IPS-20b (cell line): ENCODE results near the gene RINL.
A peak's percentile ranks its signal among the peaks of the same experiment; 100 is the strongest.

ENCODE experiments used
- H3K27ac ChIP-seq: one replicate; pipeline ENCODE4 v1.5.1; 2013; ENCODE audit warnings: low read length
- H3K27me3 ChIP-seq: 2 replicates; pipeline ENCODE4 v1.6.1; 2013; ENCODE audit warnings: mild to moderate bottlenecking, low read length, inconsistent platforms; ENCODE audit not compliant: insufficient read depth
- H3K36me3 ChIP-seq: 2 replicates; pipeline ENCODE4 v1.6.1; 2013; ENCODE audit warnings: low read depth, mild to moderate bottlenecking, inconsistent platforms, low read length, moderate library complexity; ENCODE audit not compliant: insufficient read depth
- H3K4me1 ChIP-seq: 2 replicates; pipeline ENCODE4 v1.6.1; 2013; ENCODE audit warnings: mild to moderate bottlenecking, control low read depth, inconsistent platforms, low read length, moderate library complexity; ENCODE audit not compliant: insufficient read depth
- H3K4me3 ChIP-seq: 2 replicates; pipeline ENCODE4 v1.5.1; 2013; ENCODE audit warnings: mild to moderate bottlenecking, low read length, inconsistent platforms
- H3K9ac ChIP-seq: 2 replicates; pipeline ENCODE4 v1.6.1; 2013; ENCODE audit warnings: low read depth, mild to moderate bottlenecking, inconsistent platforms, low read length, moderate library complexity
- H3K9me3 ChIP-seq: 2 replicates; pipeline ENCODE4 v1.6.1; 2013; ENCODE audit warnings: mild to moderate bottlenecking, low read depth, low read length, inconsistent platforms; ENCODE audit not compliant: insufficient read depth

RINL gene

GRCh38 chr19:38901683-38902082 lies 23.6 kb upstream of the RINL start:
- Histone ChIP-seq H3K36me3 (peaks cover 16% of the 10 kb centered on the region; the same call in 1 of the 2 replicates), H3K27ac (no peak overlapping the region), H3K9ac (no peak overlapping the region), H3K27me3 (peaks cover 14% of the 10 kb centered on the region), H3K4me1 (peaks cover 6% of the 10 kb centered on the region; the same call in 1 of the 2 replicates), H3K4me3 (no peak overlapping the region), H3K9me3 (no peaks in the 10 kb centered on the region)

- Histone ChIP-seq H3K4me3 (peak overlapping the region; percentile 73), H3K9ac (peak overlapping the region; percentile 79; the same call in 1 of the 2 replicates), H3K27me3 (peaks cover 14% of the 10 kb centered on the region), H3K36me3 (peaks cover 14% of the 10 kb centered on the region; the same call in 1 of the 2 replicates), H3K4me1 (peaks cover 6% of the 10 kb centered on the region; the same call in 1 of the 2 replicates), H3K27ac (no peak overlapping the region), H3K9me3 (no peaks in the 10 kb centered on the region)
Observed at GRCh38 chr19:38900743-38901190, 22.7 kb upstream of the RINL start.

- H3K4me3 ChIP-seq = peak overlapping the region; percentile 73
- H3K9me3 ChIP-seq = no peaks in the 10 kb centered on the region
- peak overlapping the region; percentile 79 for H3K9ac ChIP-seq
- no peak overlapping the region for H3K27ac ChIP-seq
- H3K27me3 ChIP-seq = peaks cover 14% of the 10 kb centered on the region
- peaks cover 6% of the 10 kb centered on the region; the same call in 1 of the 2 replicates for H3K4me1 ChIP-seq
- peaks cover 9% of the 10 kb centered on the region; the same call in 1 of the 2 replicates for H3K36me3 ChIP-seq
Observed at GRCh38 chr19:38900202-38900629, 22.1 kb upstream of the RINL start.

GRCh38 chr19:38899447-38900201 lies 21.5 kb upstream of the RINL start, which contains the start of the genes NFKBIB and SIRT2:
NFKBIB (plus strand) TSS chr19:38899969; CDS start chr19:38900033, 64 bp downstream.
SIRT2 (minus strand) TSS chr19:38899618; CDS start chr19:38899521, 97 bp downstream.
- H3K9ac ChIP-seq = peak within 1 kb of the TSS; percentile 79
- no peak within 1 kb of the TSS for H3K27ac ChIP-seq
- H3K4me3 ChIP-seq = peak within 1 kb of the TSS; percentile 73
- H3K36me3 ChIP-seq = peaks cover 4% of the 10 kb centered on the region; the same call in 1 of the 2 replicates
- H3K4me1 ChIP-seq = peaks cover 6% of the 10 kb centered on the region; the same call in 1 of the 2 replicates
- H3K9me3 ChIP-seq = no peaks in the 10 kb centered on the region
- peaks cover 14% of the 10 kb centered on the region for H3K27me3 ChIP-seq

- H3K9me3 ChIP-seq = no peaks in the 10 kb centered on the region
- peaks cover 14% of the 10 kb centered on the region for H3K27me3 ChIP-seq
- peak overlapping the region; percentile 20; the same call in 1 of the 2 replicates for H3K9ac ChIP-seq
- H3K4me3 ChIP-seq = peak overlapping the region; percentile 73
- H3K4me1 ChIP-seq = peaks cover 6% of the 10 kb centered on the region; the same call in 1 of the 2 replicates
- no peaks in the 10 kb centered on the region for H3K36me3 ChIP-seq
- no peak overlapping the region for H3K27ac ChIP-seq
Observed at GRCh38 chr19:38898788-38899446, 20.8 kb upstream of the RINL start.

GRCh38 chr19:38894968-38895367 lies 16.9 kb upstream of the RINL start:
- Histone ChIP-seq H3K9ac (no peak overlapping the region), H3K27ac (no peak overlapping the region)

GRCh38 chr19:38893341-38893771 lies 15.3 kb upstream of the RINL start:
- Histone ChIP-seq H3K9ac (no peak overlapping the region), H3K4me3 (no peak overlapping the region), H3K36me3 (no peaks in the 10 kb centered on the region), H3K9me3 (no peaks in the 10 kb centered on the region), H3K27ac (no peak overlapping the region), H3K4me1 (no peaks in the 10 kb centered on the region), H3K27me3 (peaks cover 6% of the 10 kb centered on the region)

More at GRCh38 chr19:38894968-38895367, 16.9 kb upstream of the RINL start:
- H3K36me3 ChIP-seq = no peaks in the 10 kb centered on the region
- H3K27me3 ChIP-seq = peaks cover 14% of the 10 kb centered on the region
- H3K4me1 ChIP-seq = no peaks in the 10 kb centered on the region
- no peaks in the 10 kb centered on the region for H3K9me3 ChIP-seq
- no peak overlapping the region for H3K4me3 ChIP-seq

GRCh38 chr19:38892841-38893240 lies 14.8 kb upstream of the RINL start:
- H3K27ac ChIP-seq = no peak overlapping the region

GRCh38 chr19:38891771-38892170 lies 13.7 kb upstream of the RINL start:
- Histone ChIP-seq H3K4me3 (no peak overlapping the region), H3K9ac (no peak overlapping the region), H3K27me3 (no peaks in the 10 kb centered on the region), H3K27ac (no peak overlapping the region), H3K4me1 (no peaks in the 10 kb centered on the region), H3K9me3 (no peaks in the 10 kb centered on the region), H3K36me3 (no peaks in the 10 kb centered on the region)

More at GRCh38 chr19:38892841-38893240, 14.8 kb upstream of the RINL start:
- Histone ChIP-seq H3K4me3 (no peak overlapping the region), H3K9ac (no peak overlapping the region), H3K36me3 (no peaks in the 10 kb centered on the region), H3K9me3 (no peaks in the 10 kb centered on the region), H3K27me3 (peaks cover 1% of the 10 kb centered on the region), H3K4me1 (no peaks in the 10 kb centered on the region)

- H3K9me3 ChIP-seq = no peaks in the 10 kb centered on the region
- no peak overlapping the region for H3K27ac ChIP-seq
Observed at GRCh38 chr19:38890686-38891085, 12.6 kb upstream of the RINL start.

GRCh38 chr19:38889803-38890202 lies 11.7 kb upstream of the RINL start:
- H3K9me3 ChIP-seq = no peaks in the 10 kb centered on the region
- H3K36me3 ChIP-seq = no peaks in the 10 kb centered on the region
- H3K9ac ChIP-seq = no peak overlapping the region
- H3K4me1 ChIP-seq = no peaks in the 10 kb centered on the region
- no peaks in the 10 kb centered on the region for H3K27me3 ChIP-seq
- H3K4me3 ChIP-seq = no peak overlapping the region
- H3K27ac ChIP-seq = no peak overlapping the region

More at GRCh38 chr19:38890686-38891085, 12.6 kb upstream of the RINL start:
- H3K9ac ChIP-seq = no peak overlapping the region
- H3K27me3 ChIP-seq = no peaks in the 10 kb centered on the region
- H3K4me1 ChIP-seq = no peaks in the 10 kb centered on the region
- H3K36me3 ChIP-seq = no peaks in the 10 kb centered on the region
- H3K4me3 ChIP-seq = no peak overlapping the region
